ENCODE results near the gene MAP1LC3B2.

Gene MAP1LC3B2

DNA sequence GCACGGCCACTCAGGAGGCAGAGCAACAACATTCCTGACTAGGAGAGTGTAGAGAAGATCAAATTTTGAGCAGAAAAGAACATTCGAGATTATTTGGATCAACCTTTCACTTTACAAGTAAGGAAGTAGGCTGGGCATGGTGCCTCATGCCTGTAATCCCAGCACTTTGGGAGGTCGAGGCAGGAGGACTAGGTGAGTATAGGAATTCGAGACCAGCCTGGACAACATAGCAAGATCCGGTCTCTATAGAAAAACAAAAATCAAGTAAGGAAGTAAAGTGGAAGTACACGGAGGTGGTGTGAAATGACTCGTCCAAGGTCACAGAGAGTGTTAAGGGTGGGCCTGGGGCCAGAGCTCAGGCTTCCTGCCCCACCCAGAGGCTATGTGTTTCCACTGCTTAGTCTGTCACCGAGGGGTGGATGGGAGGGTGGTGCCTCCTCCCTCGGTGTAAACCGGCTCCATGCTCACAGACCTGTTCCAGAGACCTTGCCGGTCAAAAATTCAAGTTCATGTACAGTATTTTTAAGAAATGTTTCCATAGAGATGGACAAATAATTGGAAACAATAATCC is 51.9 kb downstream of the MAP1LC3B2 start:
- Histone ChIP-seq H2AFZ (ENCODE audit: low read depth, low read length) (no peak overlapping the region), H3K36me3 (ENCODE audit: insufficient read depth, low read length) (no peaks in the 10 kb centered on the region), H3K27me3 (ENCODE audit: insufficient read depth, low read length) (no peaks in the 10 kb centered on the region), H3K9me3 (ENCODE audit: low read length) (no peaks in the 10 kb centered on the region), H3K4me1 (ENCODE audit: insufficient read depth, low read length) (peaks cover 3% of the 10 kb centered on the region), H3K4me3 (ENCODE audit: low read length) (no peak overlapping the region)

GRCh38 chr12:116612436-116612835 is 53.3 kb downstream of the MAP1LC3B2 start:
- Histone ChIP-seq H3K4me1 (ENCODE audit: insufficient read depth, low read length) (peaks cover 3% of the 10 kb centered on the region), H3K27me3 (ENCODE audit: insufficient read depth, low read length) (no peaks in the 10 kb centered on the region), H3K4me3 (ENCODE audit: low read length) (no peak overlapping the region), H3K9me3 (ENCODE audit: low read length) (no peaks in the 10 kb centered on the region), H3K36me3 (ENCODE audit: insufficient read depth, low read length) (no peaks in the 10 kb centered on the region), H2AFZ (ENCODE audit: low read depth, low read length) (no peak overlapping the region)

- peaks cover 3% of the 10 kb centered on the region for H3K4me1 ChIP-seq (ENCODE audit: insufficient read depth, low read length)
- no peak overlapping the region for H2AFZ ChIP-seq (ENCODE audit: low read depth, low read length)
- no peaks in the 10 kb centered on the region for H3K9me3 ChIP-seq (ENCODE audit: low read length)
- H3K27me3 ChIP-seq (ENCODE audit: insufficient read depth, low read length): no peaks in the 10 kb centered on the region
- no peaks in the 10 kb centered on the region for H3K36me3 ChIP-seq (ENCODE audit: insufficient read depth, low read length)
- H3K4me3 ChIP-seq (ENCODE audit: low read length): no peak overlapping the region
Measured at GRCh38 chr12:116613256-116613655, 54.1 kb downstream of the MAP1LC3B2 start.

- Histone ChIP-seq H3K4me1 (ENCODE audit: insufficient read depth, low read length) (peaks cover 3% of the 10 kb centered on the region), H2AFZ (ENCODE audit: low read depth, low read length) (no peak overlapping the region), H3K9me3 (ENCODE audit: low read length) (no peaks in the 10 kb centered on the region), H3K27me3 (ENCODE audit: insufficient read depth, low read length) (no peaks in the 10 kb centered on the region), H3K36me3 (ENCODE audit: insufficient read depth, low read length) (no peaks in the 10 kb centered on the region), H3K4me3 (ENCODE audit: low read length) (no peak overlapping the region)
Measured at GRCh38 chr12:116614194-116614915, 55.2 kb downstream of the MAP1LC3B2 start.

- Histone ChIP-seq H3K4me1 (ENCODE audit: insufficient read depth, low read length) (peaks cover 3% of the 10 kb centered on the region), H3K36me3 (ENCODE audit: insufficient read depth, low read length) (no peaks in the 10 kb centered on the region), H3K9me3 (ENCODE audit: low read length) (no peaks in the 10 kb centered on the region), H3K4me3 (ENCODE audit: low read length) (no peak overlapping the region), H2AFZ (ENCODE audit: low read depth, low read length) (no peak overlapping the region), H3K27me3 (ENCODE audit: insufficient read depth, low read length) (no peaks in the 10 kb centered on the region)
Measured at GRCh38 chr12:116615141-116615861, 56.1 kb downstream of the MAP1LC3B2 start.

GRCh38 chr12:116616536-116617248 is 57.5 kb downstream of the MAP1LC3B2 start:
- no peaks in the 10 kb centered on the region for H3K27me3 ChIP-seq (ENCODE audit: insufficient read depth, low read length)
- H2AFZ ChIP-seq (ENCODE audit: low read depth, low read length): no peak overlapping the region
- H3K4me3 ChIP-seq (ENCODE audit: low read length): no peak overlapping the region
- no peaks in the 10 kb centered on the region for H3K9me3 ChIP-seq (ENCODE audit: low read length)
- H3K4me1 ChIP-seq (ENCODE audit: insufficient read depth, low read length): peaks cover 3% of the 10 kb centered on the region
- no peaks in the 10 kb centered on the region for H3K36me3 ChIP-seq (ENCODE audit: insufficient read depth, low read length)

GRCh38 chr12:116619246-116619645 is 60.1 kb downstream of the MAP1LC3B2 start:
- no peaks in the 10 kb centered on the region for H3K27me3 ChIP-seq (ENCODE audit: insufficient read depth, low read length)

DNA sequence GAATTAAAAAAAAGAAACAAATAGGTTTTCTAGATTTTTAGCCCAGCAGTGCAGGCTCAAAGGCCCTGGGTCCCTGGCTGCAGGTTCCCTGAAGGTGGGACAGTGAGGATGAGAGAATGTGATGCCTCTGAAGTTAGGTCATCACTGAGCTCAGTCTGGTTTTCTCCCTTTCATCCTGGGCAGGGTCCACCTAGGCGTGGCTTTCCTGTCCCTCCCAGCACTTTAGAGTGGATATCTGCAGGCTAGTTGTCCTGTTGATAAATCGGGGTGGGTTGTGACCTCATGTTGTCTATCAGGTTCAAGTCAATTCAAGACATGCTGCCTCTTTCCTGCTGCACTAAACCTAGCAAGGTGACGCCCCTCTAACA is 60.9 kb downstream of the MAP1LC3B2 start:
- no peaks in the 10 kb centered on the region for H3K36me3 ChIP-seq (ENCODE audit: insufficient read depth, low read length)
- H3K9me3 ChIP-seq (ENCODE audit: low read length): no peaks in the 10 kb centered on the region
- H3K4me1 ChIP-seq (ENCODE audit: insufficient read depth, low read length): peaks cover 2% of the 10 kb centered on the region
- no peaks in the 10 kb centered on the region for H3K27me3 ChIP-seq (ENCODE audit: insufficient read depth, low read length)
- no peak overlapping the region for H3K4me3 ChIP-seq (ENCODE audit: low read length)
- no peak overlapping the region for H2AFZ ChIP-seq (ENCODE audit: low read depth, low read length)

More at GRCh38 chr12:116619246-116619645, 60.1 kb downstream of the MAP1LC3B2 start:
- H3K4me1 ChIP-seq (ENCODE audit: insufficient read depth, low read length): peaks cover 3% of the 10 kb centered on the region
- no peak overlapping the region for H3K4me3 ChIP-seq (ENCODE audit: low read length)
- no peak overlapping the region for H2AFZ ChIP-seq (ENCODE audit: low read depth, low read length)
- H3K9me3 ChIP-seq (ENCODE audit: low read length): no peaks in the 10 kb centered on the region
- H3K36me3 ChIP-seq (ENCODE audit: insufficient read depth, low read length): no peaks in the 10 kb centered on the region

DNA sequence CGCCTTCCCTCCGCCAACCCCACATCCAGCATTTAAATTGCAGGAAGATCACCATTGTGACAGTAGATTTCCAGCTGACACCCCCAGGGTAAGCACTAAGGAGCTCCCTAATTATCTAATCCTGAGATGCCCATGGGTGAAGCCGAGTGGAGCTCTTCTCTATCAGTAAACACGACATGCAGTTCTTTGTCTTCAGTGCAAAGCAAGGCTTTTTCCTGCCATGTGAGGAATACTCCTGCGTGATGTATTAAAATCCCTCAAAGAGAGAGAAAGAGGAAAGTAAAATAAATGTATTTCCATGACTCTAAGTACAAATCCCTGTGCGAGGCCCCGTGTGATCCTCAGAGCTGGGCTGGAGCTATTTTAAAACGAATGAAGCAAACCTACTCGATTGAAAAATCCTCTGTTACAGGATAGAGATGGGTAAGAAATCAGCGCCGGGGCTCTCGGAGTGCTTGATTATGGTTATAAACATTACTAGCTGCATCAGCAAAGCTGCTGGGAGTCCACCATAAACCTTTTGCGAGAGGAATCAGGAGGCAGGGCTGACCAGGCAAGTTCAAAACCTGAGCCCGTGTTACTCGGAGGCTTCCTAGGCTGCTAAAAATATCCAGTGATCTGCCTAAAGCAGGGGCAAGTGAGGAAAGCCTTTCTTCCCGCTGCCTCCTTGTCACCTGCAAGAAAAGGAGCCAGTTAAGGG is 61.5 kb downstream of the MAP1LC3B2 start:
- Histone ChIP-seq H3K4me3 (ENCODE audit: low read length) (no peak overlapping the region), H2AFZ (ENCODE audit: low read depth, low read length) (no peak overlapping the region), H3K36me3 (ENCODE audit: insufficient read depth, low read length) (no peaks in the 10 kb centered on the region), H3K9me3 (ENCODE audit: low read length) (no peaks in the 10 kb centered on the region), H3K27me3 (ENCODE audit: insufficient read depth, low read length) (no peaks in the 10 kb centered on the region), H3K4me1 (ENCODE audit: insufficient read depth, low read length) (no peaks in the 10 kb centered on the region)

DNA sequence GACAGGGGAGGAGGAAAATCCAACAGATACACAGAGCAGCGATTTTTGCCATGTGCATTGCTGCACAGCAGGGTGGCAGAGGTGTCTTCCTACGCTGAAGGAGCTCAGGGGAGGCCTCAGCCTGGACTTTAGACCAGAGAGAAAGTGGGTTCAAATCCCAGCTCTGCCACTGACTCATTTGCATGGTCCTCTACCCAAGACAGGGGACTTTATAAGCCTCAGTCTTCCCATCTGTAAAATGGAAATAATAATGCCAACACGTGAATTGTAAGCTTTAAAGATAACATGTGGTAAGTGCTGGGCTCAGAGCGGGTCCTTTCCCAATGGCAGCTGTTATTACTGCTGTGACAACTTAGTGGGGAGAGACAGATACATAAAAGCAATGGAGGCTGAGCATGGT is 62.0 kb downstream of the MAP1LC3B2 start:
- H3K36me3 ChIP-seq (ENCODE audit: insufficient read depth, low read length): no peaks in the 10 kb centered on the region
- no peaks in the 10 kb centered on the region for H3K27me3 ChIP-seq (ENCODE audit: insufficient read depth, low read length)
- no peak overlapping the region for H3K4me3 ChIP-seq (ENCODE audit: low read length)
- no peaks in the 10 kb centered on the region for H3K4me1 ChIP-seq (ENCODE audit: insufficient read depth, low read length)
- no peaks in the 10 kb centered on the region for H3K9me3 ChIP-seq (ENCODE audit: low read length)
- H2AFZ ChIP-seq (ENCODE audit: low read depth, low read length): no peak overlapping the region

- Histone ChIP-seq H3K4me1 (ENCODE audit: insufficient read depth, low read length) (no peaks in the 10 kb centered on the region), H3K4me3 (ENCODE audit: low read length) (no peak overlapping the region), H3K9me3 (ENCODE audit: low read length) (no peaks in the 10 kb centered on the region), H3K36me3 (ENCODE audit: insufficient read depth, low read length) (no peaks in the 10 kb centered on the region), H2AFZ (ENCODE audit: low read depth, low read length) (no peak overlapping the region), H3K27me3 (ENCODE audit: insufficient read depth, low read length) (no peaks in the 10 kb centered on the region)
Measured at GRCh38 chr12:116624516-116624915, 65.3 kb downstream of the MAP1LC3B2 start.

- Histone ChIP-seq H3K4me1 (ENCODE audit: insufficient read depth, low read length) (no peaks in the 10 kb centered on the region), H3K36me3 (ENCODE audit: insufficient read depth, low read length) (no peaks in the 10 kb centered on the region)
Measured at GRCh38 chr12:116626153-116626552, 67.0 kb downstream of the MAP1LC3B2 start.

More at GRCh38 chr12:116626153-116626552, 67.0 kb downstream of the MAP1LC3B2 start:
- no peaks in the 10 kb centered on the region for H3K27me3 ChIP-seq (ENCODE audit: insufficient read depth, low read length)
- no peak overlapping the region for H3K4me3 ChIP-seq (ENCODE audit: low read length)
- H2AFZ ChIP-seq (ENCODE audit: low read depth, low read length): no peak overlapping the region
- H3K9me3 ChIP-seq (ENCODE audit: low read length): no peaks in the 10 kb centered on the region
